Panc1 (cell line): Measurements from ENCODE around the gene ADAD2. TPM values are rescaled to one million over a fixed set of nuclear protein-coding genes. Genes with fewer than 3 reads are reported as not detected.

Source experiments
- ATAC-seq: fragments of 200-7000 bp; cut with Tn5 transposase; 2 replicates; pipeline ENCODE4 v1.9.1; 2020; ENCODE audit warnings: mild to moderate bottlenecking, moderate library complexity
- BruUV-seq: library from RNA; stranded (reverse); fragments of 400-500 nt; replicated peaks from 2 replicates; lab custom pipeline; 2021; lab: Mats Ljungman, UMichigan
- CTCF ChIA-PET: fragments of 300-600 bp; sonication (Branson Sonifier 250); formaldehyde crosslinking; loops from one replicate; lab custom pipeline; 2022; ENCODE audit warnings: antibody characterized with exemption; lab: Charles Lee
- POLR2A ChIA-PET: fragments of 300-600 bp; sonication (Branson Sonifier 250); formaldehyde crosslinking; loops from one replicate; lab custom pipeline; 2022; ENCODE audit warnings: antibody characterized with exemption; lab: Charles Lee
- DNase-seq: peaks from one replicate; pipeline ENCODE4 v3.0.0-alpha.2; 2010; ENCODE audit warnings: low read depth, low spot score
- H3K27ac ChIP-seq: 2 replicates; pipeline ENCODE4 v1.5.1; 2011; ENCODE audit warnings: mild to moderate bottlenecking, low read length, inconsistent platforms
- H3K27me3 ChIP-seq: fragments of 200-500 bp; sonication (Bioruptor generic); 2 replicates; pipeline ENCODE4 v1.6.0; 2014; ENCODE audit warnings: low read length, inconsistent platforms; ENCODE audit not compliant: control insufficient read depth, insufficient read depth
- H3K36me3 ChIP-seq: fragments of 200-500 bp; sonication (Bioruptor generic); 2 replicates; pipeline ENCODE4 v1.5.1; 2014; ENCODE audit warnings: inconsistent platforms, mild to moderate bottlenecking, low read length, moderate library complexity; ENCODE audit not compliant: control insufficient read depth, insufficient read depth
- H3K4me1 ChIP-seq: 2 replicates; pipeline ENCODE4 v1.5.1; 2011; ENCODE audit warnings: inconsistent platforms, mild to moderate bottlenecking, low read length, moderate library complexity; ENCODE audit not compliant: control insufficient read depth, insufficient read depth
- H3K4me3 ChIP-seq, 2 experiments: 2 replicates each; pipeline ENCODE4 v1.5.1; 2011 to 2012; ENCODE audit warnings: low read depth in 2 of 2, low read length in 2 of 2, mild to moderate bottlenecking in 2 of 2, inconsistent platforms in 1 of 2, moderate library complexity in 1 of 2
- H3K9me3 ChIP-seq: fragments of 200-500 bp; sonication (Bioruptor generic); 2 replicates; pipeline ENCODE4 v1.5.1; 2014; ENCODE audit warnings: low read depth, mild to moderate bottlenecking, inconsistent platforms, low read length, moderate library complexity; ENCODE audit not compliant: control insufficient read depth, insufficient read depth
- POLR2AphosphoS5 ChIP-seq: IDR thresholded peaks from 2 replicates; pipeline ENCODE4 v1.6.1; 2012; ENCODE audit warnings: mild to moderate bottlenecking, low read depth, low read length, moderate library complexity
- SIN3A ChIP-seq: IDR thresholded peaks from 2 replicates; pipeline ENCODE4 v1.6.1; 2012; ENCODE audit warnings: low read depth, mild to moderate bottlenecking, low read length, moderate library complexity, borderline replicate concordance; ENCODE audit not compliant: insufficient read depth
- TCF7L2 ChIP-seq: IDR thresholded peaks from 2 replicates; pipeline ENCODE4 v1.6.1; 2011; ENCODE audit warnings: mild to moderate bottlenecking, low read depth, low read length, inconsistent platforms
- in situ Hi-C: cut with HindIII; loops from 2 replicates; pipeline ENCODE4 v1.10.0; 2016; ENCODE audit warnings: low sequenced_read_pairs, low pct_unique_long_range_greater_than_20kb
- intact Hi-C: fragments of 100-400 bp; cut with micrococcal nuclease; formaldehyde crosslinking; loops from one replicate; pipeline ENCODE4 v1.10.0; 2022; ENCODE audit not compliant: unreplicated experiment
- total RNA-seq: library from RNA; stranded (reverse); gene quantifications from one replicate; pipeline ENCODE4 v1.2.1, GENCODE V29; 2021; ENCODE audit not compliant: unreplicated experiment
- TF ChIP-seq, protein P1 (sequence below), 2 experiments: IDR thresholded peaks; 2 replicates each; pipeline ENCODE4 v1.6.1; 2011 to 2012; ENCODE audit warnings: low read depth in 2 of 2, control low read depth in 1 of 2, low read length in 1 of 2, mild to moderate bottlenecking in 1 of 2, moderate library complexity in 1 of 2; ENCODE audit not compliant: insufficient read depth in 1 of 2
- TF ChIP-seq, protein P2 (sequence below): fragments of 450-650 bp; IDR thresholded peaks from 2 replicates; pipeline ENCODE4 v1.5.1; 2017; ENCODE audit warnings: mild to moderate bottlenecking

Gene ADAD2
- total RNA-seq, 1 experiment from 2014 or later, result not detected

DNA sequence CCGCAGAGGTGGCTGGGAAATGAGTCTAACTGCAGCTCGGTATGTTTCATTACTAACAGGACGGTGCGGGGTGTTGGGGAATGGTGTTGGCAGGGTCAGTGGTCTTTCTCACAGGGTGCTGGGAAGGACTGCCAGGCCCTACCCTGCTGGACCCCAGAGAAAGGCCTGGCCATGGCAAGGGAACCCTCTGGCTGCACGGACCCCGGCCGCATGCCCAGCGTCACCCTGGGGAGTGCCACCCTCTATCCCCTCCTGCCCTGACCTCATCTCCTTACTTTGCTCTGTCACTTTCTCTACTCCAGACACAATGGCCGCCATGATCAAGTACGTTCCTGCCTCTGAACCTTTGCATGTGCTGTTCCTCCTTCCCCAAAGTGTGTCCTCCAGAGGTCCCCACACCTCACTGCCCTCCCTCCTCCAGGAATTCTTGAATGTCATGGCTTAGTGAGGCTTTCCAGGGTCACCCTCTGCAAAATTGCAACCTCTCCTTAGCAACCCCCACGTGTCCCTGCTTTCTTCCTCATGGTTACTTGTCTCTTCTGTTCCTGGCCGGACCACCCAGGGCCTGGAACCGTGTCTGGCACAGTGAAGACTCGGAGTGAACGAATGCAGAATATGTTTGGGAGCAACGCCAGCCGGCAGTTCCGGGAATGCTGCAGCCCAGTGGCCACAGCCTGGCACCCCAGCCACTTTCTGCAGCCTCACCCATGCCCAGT lies 15.2 kb downstream of the ADAD2 start:
- H3K9me3 ChIP-seq, result no peaks in the 10 kb centered on the region
- no peaks in the 10 kb centered on the region for H3K36me3 ChIP-seq
- no peak for ATAC-seq
- no TSS peak for BruUV-seq
- no peak overlapping the region for H3K27ac ChIP-seq
- ChIA-PET CTCF (no interaction called here), POLR2A (no interaction called here)
- in situ Hi-C loops (no loop called here), intact Hi-C loops (no loop called here)
- H3K27me3 ChIP-seq, result no peaks in the 10 kb centered on the region
- DNase-seq, result no peak
- TF ChIP-seq, protein P1, sequence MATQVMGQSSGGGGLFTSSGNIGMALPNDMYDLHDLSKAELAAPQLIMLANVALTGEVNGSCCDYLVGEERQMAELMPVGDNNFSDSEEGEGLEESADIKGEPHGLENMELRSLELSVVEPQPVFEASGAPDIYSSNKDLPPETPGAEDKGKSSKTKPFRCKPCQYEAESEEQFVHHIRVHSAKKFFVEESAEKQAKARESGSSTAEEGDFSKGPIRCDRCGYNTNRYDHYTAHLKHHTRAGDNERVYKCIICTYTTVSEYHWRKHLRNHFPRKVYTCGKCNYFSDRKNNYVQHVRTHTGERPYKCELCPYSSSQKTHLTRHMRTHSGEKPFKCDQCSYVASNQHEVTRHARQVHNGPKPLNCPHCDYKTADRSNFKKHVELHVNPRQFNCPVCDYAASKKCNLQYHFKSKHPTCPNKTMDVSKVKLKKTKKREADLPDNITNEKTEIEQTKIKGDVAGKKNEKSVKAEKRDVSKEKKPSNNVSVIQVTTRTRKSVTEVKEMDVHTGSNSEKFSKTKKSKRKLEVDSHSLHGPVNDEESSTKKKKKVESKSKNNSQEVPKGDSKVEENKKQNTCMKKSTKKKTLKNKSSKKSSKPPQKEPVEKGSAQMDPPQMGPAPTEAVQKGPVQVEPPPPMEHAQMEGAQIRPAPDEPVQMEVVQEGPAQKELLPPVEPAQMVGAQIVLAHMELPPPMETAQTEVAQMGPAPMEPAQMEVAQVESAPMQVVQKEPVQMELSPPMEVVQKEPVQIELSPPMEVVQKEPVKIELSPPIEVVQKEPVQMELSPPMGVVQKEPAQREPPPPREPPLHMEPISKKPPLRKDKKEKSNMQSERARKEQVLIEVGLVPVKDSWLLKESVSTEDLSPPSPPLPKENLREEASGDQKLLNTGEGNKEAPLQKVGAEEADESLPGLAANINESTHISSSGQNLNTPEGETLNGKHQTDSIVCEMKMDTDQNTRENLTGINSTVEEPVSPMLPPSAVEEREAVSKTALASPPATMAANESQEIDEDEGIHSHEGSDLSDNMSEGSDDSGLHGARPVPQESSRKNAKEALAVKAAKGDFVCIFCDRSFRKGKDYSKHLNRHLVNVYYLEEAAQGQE (IDR thresholded peaks at IDR 0.05; ENCODE audit: insufficient read depth in 1 of 2, low read depth in 2 of 2, low read length in 1 of 2), result no peak
- TF ChIP-seq, protein P2, sequence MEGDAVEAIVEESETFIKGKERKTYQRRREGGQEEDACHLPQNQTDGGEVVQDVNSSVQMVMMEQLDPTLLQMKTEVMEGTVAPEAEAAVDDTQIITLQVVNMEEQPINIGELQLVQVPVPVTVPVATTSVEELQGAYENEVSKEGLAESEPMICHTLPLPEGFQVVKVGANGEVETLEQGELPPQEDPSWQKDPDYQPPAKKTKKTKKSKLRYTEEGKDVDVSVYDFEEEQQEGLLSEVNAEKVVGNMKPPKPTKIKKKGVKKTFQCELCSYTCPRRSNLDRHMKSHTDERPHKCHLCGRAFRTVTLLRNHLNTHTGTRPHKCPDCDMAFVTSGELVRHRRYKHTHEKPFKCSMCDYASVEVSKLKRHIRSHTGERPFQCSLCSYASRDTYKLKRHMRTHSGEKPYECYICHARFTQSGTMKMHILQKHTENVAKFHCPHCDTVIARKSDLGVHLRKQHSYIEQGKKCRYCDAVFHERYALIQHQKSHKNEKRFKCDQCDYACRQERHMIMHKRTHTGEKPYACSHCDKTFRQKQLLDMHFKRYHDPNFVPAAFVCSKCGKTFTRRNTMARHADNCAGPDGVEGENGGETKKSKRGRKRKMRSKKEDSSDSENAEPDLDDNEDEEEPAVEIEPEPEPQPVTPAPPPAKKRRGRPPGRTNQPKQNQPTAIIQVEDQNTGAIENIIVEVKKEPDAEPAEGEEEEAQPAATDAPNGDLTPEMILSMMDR, result no peak
- TF ChIP-seq TCF7L2, result no peak
- no peaks in the 10 kb centered on the region for H3K4me1 ChIP-seq
- no peak overlapping the region for H3K4me3 ChIP-seq

DNA sequence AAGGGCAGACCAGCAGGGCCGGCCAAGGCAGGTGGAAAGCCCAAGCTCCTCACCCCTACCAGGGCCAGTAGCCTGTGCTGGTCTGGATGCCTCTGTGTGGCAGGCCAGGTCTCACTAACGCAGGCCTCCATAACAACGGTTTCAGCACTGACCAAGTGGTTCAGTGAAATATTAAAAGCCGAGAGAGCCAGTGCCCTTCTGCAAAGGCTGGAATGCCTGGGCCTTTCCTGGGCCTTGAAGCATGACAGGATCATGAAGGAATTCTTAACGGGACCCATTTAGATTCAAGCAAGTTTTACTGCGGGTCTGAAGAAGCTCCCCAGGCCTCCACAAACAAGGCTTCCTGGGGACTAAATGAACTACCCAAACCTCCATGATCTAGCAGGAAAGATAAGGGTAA lies 16.3 kb downstream of the ADAD2 start:
- intact Hi-C loops (no loop called here), in situ Hi-C loops (no loop called here)
- Histone ChIP-seq H3K36me3 (no peaks in the 10 kb centered on the region), H3K27me3 (no peaks in the 10 kb centered on the region), H3K4me3 (no peak overlapping the region), H3K9me3 (no peaks in the 10 kb centered on the region), H3K27ac (no peak overlapping the region), H3K4me1 (no peaks in the 10 kb centered on the region)
- POLR2A ChIA-PET, result no interaction called here
- DNase-seq (no peak), ATAC-seq (no peak)
- TF ChIP-seq POLR2AphosphoS5 (no peak), TCF7L2 (no peak), SIN3A (no peak)
- TF ChIP-seq, protein P1 (IDR thresholded peaks at IDR 0.05; ENCODE audit: insufficient read depth in 1 of 2, low read depth in 2 of 2, low read length in 1 of 2), result no peak
- TF ChIP-seq, protein P2, result no peak
- no TSS peak for BruUV-seq
- CTCF ChIA-PET, result no interaction called here
